H9 (cell line): ENCODE measurements around the gene OCLN. TPM values are rescaled to one million over a fixed set of nuclear protein-coding genes. Genes with fewer than 3 reads are reported as not detected.
"Not testable (repeated sequence)": the region's sequence is repeated elsewhere in the genome, so short reads cannot be mapped to it uniquely, and the experiment has no call there.

Experiments used
- DNase-seq: peaks from one replicate; pipeline ENCODE4 v3.0.0-alpha.2; 2017
- H2AFZ ChIP-seq: one replicate; pipeline ENCODE4 v1.6.1; 2013; ENCODE audit warnings: mild to moderate bottlenecking, low read length, control low read depth, moderate library complexity
- H2AK5ac ChIP-seq: 2 replicates; pipeline ENCODE4 v1.6.1; 2013; ENCODE audit warnings: low read length, control low read depth, mixed read lengths; ENCODE audit not compliant: insufficient read length
- H2BK120ac ChIP-seq: one replicate; pipeline ENCODE4 v1.6.1; 2013; ENCODE audit warnings: low read depth, mild to moderate bottlenecking, low read length, control low read depth, inconsistent platforms; ENCODE audit not compliant: poor library complexity, severe bottlenecking
- H2BK12ac ChIP-seq: 2 replicates; pipeline ENCODE4 v1.6.1; 2013; ENCODE audit warnings: low read length, control low read depth, mixed read lengths, low read depth; ENCODE audit not compliant: insufficient read length
- H2BK15ac ChIP-seq: 2 replicates; pipeline ENCODE4 v1.6.1; 2013; ENCODE audit warnings: low read depth, low read length, control low read depth
- H2BK20ac ChIP-seq: one replicate; pipeline ENCODE4 v1.6.1; 2013; ENCODE audit warnings: low read depth, mild to moderate bottlenecking, low read length, control low read depth, inconsistent platforms; ENCODE audit not compliant: poor library complexity, severe bottlenecking
- H2BK5ac ChIP-seq: 2 replicates; pipeline ENCODE4 v1.6.1; 2013; ENCODE audit warnings: low read length, control low read depth, mixed read lengths; ENCODE audit not compliant: insufficient read length
- H3K14ac ChIP-seq: 2 replicates; pipeline ENCODE4 v1.6.1; 2013; ENCODE audit warnings: low read length, control low read depth; ENCODE audit not compliant: insufficient read depth
- H3K18ac ChIP-seq: 2 replicates; pipeline ENCODE4 v1.6.1; 2013; ENCODE audit warnings: low read depth, mild to moderate bottlenecking, mixed read lengths, low read length, control low read depth; ENCODE audit not compliant: insufficient read length
- H3K23ac ChIP-seq: 2 replicates; pipeline ENCODE4 v1.6.1; 2013; ENCODE audit warnings: low read length, control low read depth, mixed read lengths, low read depth; ENCODE audit not compliant: insufficient read length
- H3K23me2 ChIP-seq: 2 replicates; pipeline ENCODE4 v1.6.1; 2013; ENCODE audit warnings: low read depth, mild to moderate bottlenecking, mixed read lengths, low read length, control low read depth; ENCODE audit not compliant: insufficient read length, poor library complexity, severe bottlenecking
- H3K27ac ChIP-seq: 2 replicates; pipeline ENCODE4 v1.5.1; 2013; ENCODE audit warnings: low read length, control low read depth, mixed read lengths, low read depth; ENCODE audit not compliant: insufficient read length
- H3K27me3 ChIP-seq: 2 replicates; pipeline ENCODE4 v1.6.1; 2013; ENCODE audit warnings: low read length, control low read depth, inconsistent platforms; ENCODE audit not compliant: insufficient read depth
- H3K4ac ChIP-seq: 2 replicates; pipeline ENCODE4 v1.6.1; 2013; ENCODE audit warnings: low read depth, mild to moderate bottlenecking, control low read depth, inconsistent platforms, low read length, moderate library complexity
- H3K4me1 ChIP-seq: 2 replicates; pipeline ENCODE4 v1.6.1; 2013; ENCODE audit warnings: low read length, control low read depth, inconsistent platforms; ENCODE audit not compliant: insufficient read depth
- H3K4me2 ChIP-seq: 2 replicates; pipeline ENCODE4 v1.6.1; 2013; ENCODE audit warnings: low read length, control low read depth, mixed read lengths; ENCODE audit not compliant: insufficient read length, insufficient read depth
- H3K56ac ChIP-seq: 2 replicates; pipeline ENCODE4 v1.6.1; 2013; ENCODE audit warnings: low read depth, mild to moderate bottlenecking, mixed read lengths, low read length, control low read depth; ENCODE audit not compliant: insufficient read length
- H3K79me1 ChIP-seq: 2 replicates; pipeline ENCODE4 v1.6.1; 2013; ENCODE audit warnings: low read depth, mild to moderate bottlenecking, moderate library complexity, low read length, control low read depth, inconsistent platforms; ENCODE audit not compliant: insufficient read depth, poor library complexity, severe bottlenecking
- H3K79me2 ChIP-seq: 2 replicates; pipeline ENCODE4 v1.6.1; 2013; ENCODE audit warnings: low read length, control low read depth, inconsistent platforms; ENCODE audit not compliant: insufficient read depth
- H3K9ac ChIP-seq: 2 replicates; pipeline ENCODE4 v1.6.1; 2013; ENCODE audit warnings: low read length, control low read depth, mixed read lengths; ENCODE audit not compliant: insufficient read length; ENCODE audit errors: extremely low read depth
- H3K9me3 ChIP-seq: one replicate; pipeline ENCODE4 v1.6.1; 2013; ENCODE audit warnings: low read depth, low read length, inconsistent platforms; ENCODE audit not compliant: control insufficient read depth
- H3T11ph ChIP-seq: one replicate; pipeline ENCODE4 v1.6.1; 2013; ENCODE audit warnings: mild to moderate bottlenecking, low read length, control low read depth, inconsistent platforms
- H4K20me1 ChIP-seq: one replicate; pipeline ENCODE4 v1.6.1; 2013; ENCODE audit not compliant: control insufficient read depth, insufficient read length, insufficient read depth
- H4K5ac ChIP-seq: 2 replicates; pipeline ENCODE4 v1.6.1; 2013; ENCODE audit warnings: low read depth, mild to moderate bottlenecking, mixed read lengths, low read length, control low read depth; ENCODE audit not compliant: insufficient read length
- H4K8ac ChIP-seq: replicated peaks from 2 replicates; pipeline ENCODE4 v1.6.1; 2013; ENCODE audit warnings: low read length, control low read depth, mixed read lengths, low read depth; ENCODE audit not compliant: insufficient read length
- H4K91ac ChIP-seq: 2 replicates; pipeline ENCODE4 v1.6.1; 2013; ENCODE audit warnings: low read depth, mild to moderate bottlenecking, moderate library complexity, mixed read lengths, low read length, control low read depth; ENCODE audit not compliant: insufficient read length
- H3K27ac Mint-ChIP-seq, 3 experiments: 2 replicates in 2 of 3; 3 replicates in 1 of 3; pipeline ENCODE4 v1.8.0; 2020 to 2021; ENCODE audit warnings: mixed read lengths in 3 of 3, mild to moderate bottlenecking in 1 of 3, moderate library complexity in 1 of 3
- H3K27me3 Mint-ChIP-seq: 2 replicates; pipeline ENCODE4 v1.8.0; 2021; ENCODE audit warnings: low read depth, mild to moderate bottlenecking, moderate library complexity, mixed read lengths
- H3K36me3 Mint-ChIP-seq, 3 experiments: 2 replicates in 2 of 3; 3 replicates in 1 of 3; pipeline ENCODE4 v1.8.0; 2020 to 2021; ENCODE audit warnings: low read depth in 3 of 3, mixed read lengths in 3 of 3; ENCODE audit not compliant: insufficient read depth in 1 of 3
- H3K4me1 Mint-ChIP-seq, 2 experiments: 2 replicates each; pipeline ENCODE4 v1.8.0; 2020; ENCODE audit warnings: mixed read lengths in 2 of 2
- H3K4me3 Mint-ChIP-seq, 2 experiments: 2 replicates in 1 of 2; 3 replicates in 1 of 2; pipeline ENCODE4 v1.8.0; 2020 to 2021; ENCODE audit warnings: mild to moderate bottlenecking in 2 of 2, mixed read lengths in 2 of 2, moderate library complexity in 1 of 2
- H3K9me3 Mint-ChIP-seq, 2 experiments: 2 replicates in 1 of 2; 3 replicates in 1 of 2; pipeline ENCODE4 v1.8.0; 2020; ENCODE audit warnings: mild to moderate bottlenecking in 2 of 2, mixed read lengths in 2 of 2, moderate library complexity in 1 of 2
- WGBS: extraction: QIAGEN DNeasy Blood & Tissue Kit; methylation state at CpG from one replicate; pipeline ENCODE4 v1.1.7; 2013; ENCODE audit warnings: missing lambda C conversion rate, low lambda C conversion rate, mixed read lengths; ENCODE audit not compliant: insufficient read length; ENCODE audit errors: extremely low coverage; 5-methylcytosine and 5-hydroxymethylcytosine counted together
- total RNA-seq: library from RNA; stranded (reverse); gene quantifications from 2 replicates; pipeline ENCODE4 v1.2.1, GENCODE V29; 2021
- TF ChIP-seq, protein P1 (sequence below): fragments of 200-600 bp; sonication (generic); conservative IDR thresholded peaks from 3 replicates; pipeline ENCODE4 v1.8.0; 2021; ENCODE audit warnings: antibody characterized with exemption, mild to moderate bottlenecking

The OCLN gene
- total RNA-seq, 1 experiment from 2014 or later = 109 TPM

DNA sequence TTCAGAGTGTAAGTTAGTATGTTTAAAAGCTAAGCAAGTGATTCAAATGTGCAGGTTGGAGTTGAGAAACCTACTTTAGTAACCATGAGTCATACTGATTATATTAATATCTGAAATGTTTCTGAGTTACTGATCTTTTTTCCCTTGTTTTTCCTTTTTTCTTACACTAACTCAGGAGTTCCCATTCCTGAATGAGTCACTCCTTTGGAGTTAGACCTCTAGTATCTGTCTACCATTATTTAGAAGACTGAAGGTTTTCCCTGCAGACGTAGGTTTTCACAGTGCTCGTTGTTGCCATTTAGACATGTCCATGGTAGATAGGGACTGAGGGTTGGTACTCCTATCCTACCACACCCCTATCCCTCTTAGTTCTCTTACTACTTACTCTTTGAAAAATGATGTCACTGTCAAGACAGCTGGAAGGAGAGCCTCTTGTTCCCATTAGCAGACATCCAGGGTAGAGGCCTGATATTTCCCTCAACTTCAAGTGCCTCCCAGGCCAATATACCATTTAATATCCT is 20.2 kb downstream of the OCLN start:
- no CpG with 5 or more reads among the region's 2 CpGs for WGBS
- Histone ChIP-seq H3K23me2 (no peaks in the 10 kb centered on the region), H3K18ac (no peak overlapping the region), H3K14ac (no peak overlapping the region), H2AK5ac (no peak overlapping the region), H2BK15ac (no peak overlapping the region), H4K5ac (no peak overlapping the region), H2BK120ac (no peak overlapping the region), H2BK5ac (no peak overlapping the region), H2BK20ac (no peak overlapping the region), H3T11ph (no peak overlapping the region), H3K9ac (no peak overlapping the region), H2AFZ (no peak overlapping the region), H3K4me1 (no peaks in the 10 kb centered on the region), H4K91ac (no peak overlapping the region), H3K23ac (no peak overlapping the region), H3K9me3 (no peaks in the 10 kb centered on the region), H3K56ac (no peak overlapping the region), H4K20me1 (no peaks in the 10 kb centered on the region), H3K4me2 (no peak overlapping the region), H3K79me1 (no peaks in the 10 kb centered on the region), H3K27me3 (no peaks in the 10 kb centered on the region), H3K4ac (no peak overlapping the region), H3K27ac (no peak overlapping the region), H3K79me2 (no peaks in the 10 kb centered on the region), H2BK12ac (no peak overlapping the region), H4K8ac (no peak overlapping the region)
- peaks cover 14 to 17% of the 10 kb centered on the region in 2 experiments for H3K9me3 Mint-ChIP-seq
- DNase-seq = no peak
- TF ChIP-seq, protein P1, sequence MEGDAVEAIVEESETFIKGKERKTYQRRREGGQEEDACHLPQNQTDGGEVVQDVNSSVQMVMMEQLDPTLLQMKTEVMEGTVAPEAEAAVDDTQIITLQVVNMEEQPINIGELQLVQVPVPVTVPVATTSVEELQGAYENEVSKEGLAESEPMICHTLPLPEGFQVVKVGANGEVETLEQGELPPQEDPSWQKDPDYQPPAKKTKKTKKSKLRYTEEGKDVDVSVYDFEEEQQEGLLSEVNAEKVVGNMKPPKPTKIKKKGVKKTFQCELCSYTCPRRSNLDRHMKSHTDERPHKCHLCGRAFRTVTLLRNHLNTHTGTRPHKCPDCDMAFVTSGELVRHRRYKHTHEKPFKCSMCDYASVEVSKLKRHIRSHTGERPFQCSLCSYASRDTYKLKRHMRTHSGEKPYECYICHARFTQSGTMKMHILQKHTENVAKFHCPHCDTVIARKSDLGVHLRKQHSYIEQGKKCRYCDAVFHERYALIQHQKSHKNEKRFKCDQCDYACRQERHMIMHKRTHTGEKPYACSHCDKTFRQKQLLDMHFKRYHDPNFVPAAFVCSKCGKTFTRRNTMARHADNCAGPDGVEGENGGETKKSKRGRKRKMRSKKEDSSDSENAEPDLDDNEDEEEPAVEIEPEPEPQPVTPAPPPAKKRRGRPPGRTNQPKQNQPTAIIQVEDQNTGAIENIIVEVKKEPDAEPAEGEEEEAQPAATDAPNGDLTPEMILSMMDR = no peak
- peak overlapping the region in 1 of 3 experiments; percentile 19; a peak in 2 of 7 replicates for H3K27ac Mint-ChIP-seq
- no peak overlapping the region for H3K4me3 Mint-ChIP-seq
- H3K36me3 Mint-ChIP-seq = peaks cover 35 to 80% (median 57%) of the 10 kb centered on the region in 3 experiments
- H3K4me1 Mint-ChIP-seq = no peaks in the 10 kb centered on the region
- no peaks in the 10 kb centered on the region for H3K27me3 Mint-ChIP-seq

DNA sequence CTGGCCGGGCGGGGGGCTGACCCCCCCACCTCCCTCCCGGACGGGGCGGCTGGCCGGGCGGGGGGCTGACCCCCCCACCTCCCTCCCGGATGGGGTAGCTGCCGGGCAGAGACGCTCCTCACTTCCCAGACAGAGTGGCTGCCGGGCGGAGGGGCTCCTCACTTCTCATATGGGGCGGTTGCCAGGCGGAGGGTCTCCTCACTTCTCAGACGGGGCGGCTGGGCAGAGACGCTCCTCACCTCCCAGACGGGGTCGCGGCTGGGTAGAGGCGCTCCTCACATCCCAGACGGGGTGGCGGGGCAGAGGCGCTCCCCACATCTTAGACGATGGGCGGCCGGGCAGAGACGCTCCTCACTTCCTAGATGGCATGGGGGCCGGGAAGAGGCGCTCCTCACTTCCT is 23.0 kb downstream of the OCLN start:
- not testable (repeated sequence) for H3K23ac ChIP-seq, H3K56ac ChIP-seq, H3K4ac ChIP-seq, H4K91ac ChIP-seq, H3K79me2 ChIP-seq, H3K4me2 ChIP-seq, H2AFZ ChIP-seq, H3K4me3 Mint-ChIP-seq, H3T11ph ChIP-seq, H3K14ac ChIP-seq, H3K79me1 ChIP-seq, H4K5ac ChIP-seq, H2BK12ac ChIP-seq, H4K20me1 ChIP-seq, H2BK15ac ChIP-seq, H3K27me3 Mint-ChIP-seq, H3K18ac ChIP-seq, H2BK5ac ChIP-seq, H3K9me3 ChIP-seq, H3K27me3 ChIP-seq, H2AK5ac ChIP-seq, H4K8ac ChIP-seq, H3K23me2 ChIP-seq, H3K27ac Mint-ChIP-seq, H3K27ac ChIP-seq, H3K4me1 ChIP-seq, H2BK120ac ChIP-seq, H2BK20ac ChIP-seq, H3K4me1 Mint-ChIP-seq, H3K9ac ChIP-seq, DNase-seq
- peaks cover 23 to 61% (median 45%) of the 10 kb centered on the region in 3 experiments for H3K36me3 Mint-ChIP-seq
- H3K9me3 Mint-ChIP-seq = peaks cover 14 to 17% of the 10 kb centered on the region in 2 experiments
- WGBS = no CpG with 5 or more reads among the region's 30 CpGs
